DOHH2 (cell line): ENCODE results near the gene CRACR2A.

Experiments used
- EZH2phosphoT487 ChIP-seq: fragments of 200-600 bp; sonication (generic); IDR thresholded peaks from 2 replicates; pipeline ENCODE4 v1.6.1; 2017; ENCODE audit warnings: borderline replicate concordance, mild to moderate bottlenecking, antibody characterized with exemption, low read length, moderate library complexity, mixed read lengths
- TF ChIP-seq, protein P1 (sequence below): fragments of 200-600 bp; sonication (generic); IDR thresholded peaks from one replicate; pipeline ENCODE4 v1.5.1; 2014; ENCODE audit warnings: antibody characterized with exemption, mild to moderate bottlenecking, low read depth, low read length; ENCODE audit not compliant: poor library complexity, severe bottlenecking

- TF ChIP-seq, protein P1, sequence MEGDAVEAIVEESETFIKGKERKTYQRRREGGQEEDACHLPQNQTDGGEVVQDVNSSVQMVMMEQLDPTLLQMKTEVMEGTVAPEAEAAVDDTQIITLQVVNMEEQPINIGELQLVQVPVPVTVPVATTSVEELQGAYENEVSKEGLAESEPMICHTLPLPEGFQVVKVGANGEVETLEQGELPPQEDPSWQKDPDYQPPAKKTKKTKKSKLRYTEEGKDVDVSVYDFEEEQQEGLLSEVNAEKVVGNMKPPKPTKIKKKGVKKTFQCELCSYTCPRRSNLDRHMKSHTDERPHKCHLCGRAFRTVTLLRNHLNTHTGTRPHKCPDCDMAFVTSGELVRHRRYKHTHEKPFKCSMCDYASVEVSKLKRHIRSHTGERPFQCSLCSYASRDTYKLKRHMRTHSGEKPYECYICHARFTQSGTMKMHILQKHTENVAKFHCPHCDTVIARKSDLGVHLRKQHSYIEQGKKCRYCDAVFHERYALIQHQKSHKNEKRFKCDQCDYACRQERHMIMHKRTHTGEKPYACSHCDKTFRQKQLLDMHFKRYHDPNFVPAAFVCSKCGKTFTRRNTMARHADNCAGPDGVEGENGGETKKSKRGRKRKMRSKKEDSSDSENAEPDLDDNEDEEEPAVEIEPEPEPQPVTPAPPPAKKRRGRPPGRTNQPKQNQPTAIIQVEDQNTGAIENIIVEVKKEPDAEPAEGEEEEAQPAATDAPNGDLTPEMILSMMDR: no peak
- no peak for TF ChIP-seq EZH2phosphoT487
Observed at GRCh38 chr12:3632754-3633153, 120.2 kb downstream of the CRACR2A start.
